Measurements from ENCODE around the gene OLFML2B. TPM values are rescaled to one million over a fixed set of nuclear protein-coding genes. Genes with fewer than 3 reads are reported as not detected.

The OLFML2B gene
- total and polyA plus RNA-seq, 2 of the 4 experiments (the other 2 are of a cell fraction), result 0.36 to 0.74 TPM

DNA sequence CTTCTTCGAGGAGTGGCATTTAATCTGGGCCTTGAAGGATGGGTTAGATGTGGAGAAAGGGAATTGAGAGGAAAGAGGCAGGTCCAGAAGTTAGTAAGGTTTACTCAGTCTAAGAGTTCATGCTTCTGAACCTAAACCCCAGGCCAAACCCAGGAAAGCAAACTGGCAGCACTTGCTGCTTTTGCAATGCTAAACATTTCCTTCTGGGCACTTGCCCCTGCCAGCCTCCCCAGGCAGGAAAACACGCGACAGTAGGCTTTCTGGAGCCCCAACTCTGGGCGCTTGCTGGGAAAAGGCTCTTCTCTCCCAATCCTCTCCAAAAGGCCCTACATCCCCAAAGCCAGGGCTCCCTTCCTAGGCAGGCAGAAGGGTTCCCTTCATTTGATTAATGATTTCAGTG lies 2.5 kb downstream of the OLFML2B start:
- H2AFZ ChIP-seq (replicated peaks; ENCODE audit: low read length, poor library complexity), result no peak overlapping the region
- WGBS, 2 experiments (ENCODE audit: extremely low coverage in 2 of 2, insufficient read length in 1 of 2), result 80% methylated on average over 2 of the region's 4 CpGs; no CpG with 5 or more reads in 1 of the 2 experiments
- dilution Hi-C loops (cut with HindIII; ENCODE audit: low sequenced_read_pairs, unreplicated experiment) (no loop called here), intact Hi-C loops (cut with micrococcal nuclease) (loop anchor here (5.0 kb wide), 1 partner anchor 214 kb away; no protein-coding TSS in a partner anchor), in situ Hi-C loops (cut with MboI; ENCODE audit: low sequenced_read_pairs) (no loop called here)
- ATAC-seq (ENCODE audit: low read depth) (no peak), DNase-seq (no peak)
- no peak overlapping the region for H4K8ac ChIP-seq (ENCODE audit: low read depth in 2 of 2, low read length in 2 of 2)
- no peak overlapping the region for H4K91ac ChIP-seq (ENCODE audit: insufficient read depth, low read depth, low read length)
- no peaks in the 10 kb centered on the region for H3K36me3 ChIP-seq (ENCODE audit: control insufficient read depth, insufficient read depth, low read length)
- H3K14ac ChIP-seq (replicated peaks; ENCODE audit: low read depth, low read length), result no peak overlapping the region
- H3K4me1 ChIP-seq (ENCODE audit: control insufficient read depth, insufficient read depth, low read length), result peaks cover 5% of the 10 kb centered on the region; the same call in 1 of the 2 replicates
- no peaks in the 10 kb centered on the region for H3K9me1 ChIP-seq (ENCODE audit: insufficient read depth, low read length)
- H3K9ac ChIP-seq (ENCODE audit: low read depth, low read length), result no peak overlapping the region
- H3K18ac ChIP-seq (ENCODE audit: low read depth, low read length), result no peak overlapping the region
- BruUV-seq (replicated peaks), result no TSS peak
- H2BK20ac ChIP-seq (ENCODE audit: low read depth, low read length), result no peak overlapping the region
- H4K5ac ChIP-seq (ENCODE audit: low read depth, low read length), result no peak overlapping the region
- no peak overlapping the region for H2BK120ac ChIP-seq (ENCODE audit: low read depth, low read length)
- no peaks in the 10 kb centered on the region for H3K79me1 ChIP-seq (ENCODE audit: low read depth in 1 of 2, low read length in 2 of 2)
- no peak overlapping the region for H3K4me3 ChIP-seq (ENCODE audit: insufficient read depth, low read depth, low read length)
- no peak overlapping the region for H2BK5ac ChIP-seq (ENCODE audit: low read depth, low read length, poor library complexity, severe bottlenecking)
- ChIA-PET CTCF (no interaction called here), POLR2A (ENCODE audit: unreplicated experiment) (no interaction called here)
- H3K27me3 ChIP-seq (ENCODE audit: control insufficient read depth, insufficient read depth, low read length), result peaks cover 3% of the 10 kb centered on the region; the same call in 1 of the 2 replicates
- no peaks in the 10 kb centered on the region for H3K9me3 ChIP-seq (ENCODE audit: control insufficient read depth, insufficient read depth, low read length)
- H3K23ac ChIP-seq (ENCODE audit: low read depth, low read length), result no peak overlapping the region
- no peak overlapping the region for H2AK5ac ChIP-seq (ENCODE audit: low read depth, low read length)
- no peak overlapping the region; the same call in 2 of the 3 replicates for H2BK15ac ChIP-seq (ENCODE audit: low read depth, low read length)
- TF ChIP-seq NFE2L2 (IDR thresholded peaks at IDR 0.05; ENCODE audit: low read depth, low read length) (no peak), CEBPB (IDR thresholded peaks at IDR 0.05; ENCODE audit: low read depth, low read length) (no peak), RAD21 (IDR thresholded peaks at IDR 0.05; ENCODE audit: low read length) (no peak), MAZ (IDR thresholded peaks at IDR 0.05; ENCODE audit: borderline replicate concordance, low read depth, low read length) (no peak), RFX5 (IDR thresholded peaks at IDR 0.05; ENCODE audit: low read depth, low read length) (no peak), MXI1 (IDR thresholded peaks at IDR 0.05; ENCODE audit: borderline replicate concordance, low read depth, low read length) (no peak), POLR2A (IDR thresholded peaks at IDR 0.05; ENCODE audit: low read depth, low read length) (no peak), SMC3 (IDR thresholded peaks at IDR 0.05; ENCODE audit: low read depth, low read length) (no peak), FOS (IDR thresholded peaks at IDR 0.05; ENCODE audit: low read depth, low read length) (no peak), RCOR1 (IDR thresholded peaks at IDR 0.05; ENCODE audit: insufficient replicate concordance, low read length) (no peak), USF2 (IDR thresholded peaks at IDR 0.05; ENCODE audit: low read depth, low read length) (no peak), CHD1 (IDR thresholded peaks at IDR 0.05; ENCODE audit: low read depth, low read length) (no peak), MAFK (IDR thresholded peaks at IDR 0.05; ENCODE audit: low read depth, low read length) (no peak), BHLHE40 (IDR thresholded peaks at IDR 0.05; ENCODE audit: low read depth, low read length) (no peak), CTCF (conservative IDR thresholded peaks at IDR 0.05; ENCODE audit: low read depth, low read length) (no peak)
- TF ChIP-seq, protein P1, sequence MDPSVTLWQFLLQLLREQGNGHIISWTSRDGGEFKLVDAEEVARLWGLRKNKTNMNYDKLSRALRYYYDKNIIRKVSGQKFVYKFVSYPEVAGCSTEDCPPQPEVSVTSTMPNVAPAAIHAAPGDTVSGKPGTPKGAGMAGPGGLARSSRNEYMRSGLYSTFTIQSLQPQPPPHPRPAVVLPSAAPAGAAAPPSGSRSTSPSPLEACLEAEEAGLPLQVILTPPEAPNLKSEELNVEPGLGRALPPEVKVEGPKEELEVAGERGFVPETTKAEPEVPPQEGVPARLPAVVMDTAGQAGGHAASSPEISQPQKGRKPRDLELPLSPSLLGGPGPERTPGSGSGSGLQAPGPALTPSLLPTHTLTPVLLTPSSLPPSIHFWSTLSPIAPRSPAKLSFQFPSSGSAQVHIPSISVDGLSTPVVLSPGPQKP (IDR thresholded peaks at IDR 0.05; ENCODE audit: borderline replicate concordance, low read depth, low read length), result no peak
- H3K4me2 ChIP-seq (ENCODE audit: low read depth, low read length), result no peak overlapping the region
- H3K4ac ChIP-seq (ENCODE audit: low read depth, low read length), result no peak overlapping the region
- no peak overlapping the region for H2AK9ac ChIP-seq (replicated peaks; ENCODE audit: low read depth, low read length, poor library complexity)
- no peak overlapping the region for H3K27ac ChIP-seq (ENCODE audit: insufficient read depth, low read length)
- no peaks in the 10 kb centered on the region for H4K20me1 ChIP-seq (ENCODE audit: insufficient read depth, low read length)
- H3K56ac ChIP-seq (ENCODE audit: extremely low read depth, insufficient read depth, low read length), result no peak overlapping the region

All from IMR-90 (cell line).